GM19023 (cell line): ENCODE measurements around the gene CCNY.

ENCODE experiments used
- ATAC-seq: cut with Tn5 transposase; IDR thresholded peaks from one replicate; pipeline ENCODE4 v1.9.1; 2021; ENCODE audit warnings: mild to moderate bottlenecking, moderate library complexity; ENCODE audit not compliant: unreplicated experiment

Gene CCNY

GRCh38 chr10:35574924-35575352, 238.6 kb downstream of the CCNY start:
- ATAC-seq: no peak

GRCh38 chr10:35575640-35576039, 239.3 kb downstream of the CCNY start:
- no peak for ATAC-seq

- no peak for ATAC-seq
Measured at GRCh38 chr10:35576730-35577129, 240.4 kb downstream of the CCNY start.

- ATAC-seq: no peak
Measured at GRCh38 chr10:35577926-35578617, 241.8 kb downstream of the CCNY start.

GRCh38 chr10:35578618-35578956, 242.3 kb downstream of the CCNY start:
- no peak for ATAC-seq

- no peak for ATAC-seq
Measured at GRCh38 chr10:35579116-35579515, 242.8 kb downstream of the CCNY start.

- ATAC-seq: no peak
Measured at GRCh38 chr10:35579726-35580422, 243.6 kb downstream of the CCNY start.

- ATAC-seq: no peak
Measured at GRCh38 chr10:35580423-35580770, 244.1 kb downstream of the CCNY start.

GRCh38 chr10:35581655-35582054, 245.3 kb downstream of the CCNY start:
- no peak for ATAC-seq

- no peak for ATAC-seq
Measured at GRCh38 chr10:35584946-35585345, 248.6 kb downstream of the CCNY start.

- ATAC-seq: no peak
Measured at GRCh38 chr10:35585356-35585755, 249.0 kb downstream of the CCNY start.

- no peak for ATAC-seq
Measured at GRCh38 chr10:35585903-35586535, 249.7 kb downstream of the CCNY start.

GRCh38 chr10:35588836-35589235, 252.5 kb downstream of the CCNY start:
- ATAC-seq: no peak

- ATAC-seq: no peak
Measured at GRCh38 chr10:35592441-35592840, 256.1 kb downstream of the CCNY start.

- ATAC-seq: no peak
Measured at GRCh38 chr10:35594115-35595079, 258.1 kb downstream of the CCNY start.

GRCh38 chr10:35595106-35595505, 258.8 kb downstream of the CCNY start:
- ATAC-seq: no peak

- no peak for ATAC-seq
Measured at GRCh38 chr10:35598379-35598778, 262.1 kb downstream of the CCNY start.

- no peak for ATAC-seq
Measured at GRCh38 chr10:35600193-35600592, 263.9 kb downstream of the CCNY start.

GRCh38 chr10:35605191-35605590, 268.9 kb downstream of the CCNY start, which contains the start of gene GJD4:
Gene GJD4, plus strand, starts transcription at chr10:35605341. Its CDS starts 227 bp downstream, at chr10:35605568.
- no peak for ATAC-seq

- ATAC-seq: no peak
Measured at GRCh38 chr10:35606430-35606829, 270.1 kb downstream of the CCNY start.
